B cell (primary cell): ENCODE measurements around the gene RNF8.

Experiments used
- EZH2 ChIP-seq: IDR thresholded peaks from 2 replicates; pipeline ENCODE4 v1.6.1; 2012; ENCODE audit warnings: borderline replicate concordance, low read depth, mild to moderate bottlenecking, moderate library complexity, low read length; ENCODE audit not compliant: insufficient read depth, poor library complexity, severe bottlenecking
- TF ChIP-seq, protein P1 (sequence below): fragments of 200-600 bp; IDR thresholded peaks from one replicate; pipeline ENCODE4 v1.8.0; 2022; ENCODE audit warnings: antibody characterized with exemption, mild to moderate bottlenecking

GRCh38 chr6:37396571-37397180 is 42.9 kb downstream of the RNF8 start:
- TF ChIP-seq, protein P1, sequence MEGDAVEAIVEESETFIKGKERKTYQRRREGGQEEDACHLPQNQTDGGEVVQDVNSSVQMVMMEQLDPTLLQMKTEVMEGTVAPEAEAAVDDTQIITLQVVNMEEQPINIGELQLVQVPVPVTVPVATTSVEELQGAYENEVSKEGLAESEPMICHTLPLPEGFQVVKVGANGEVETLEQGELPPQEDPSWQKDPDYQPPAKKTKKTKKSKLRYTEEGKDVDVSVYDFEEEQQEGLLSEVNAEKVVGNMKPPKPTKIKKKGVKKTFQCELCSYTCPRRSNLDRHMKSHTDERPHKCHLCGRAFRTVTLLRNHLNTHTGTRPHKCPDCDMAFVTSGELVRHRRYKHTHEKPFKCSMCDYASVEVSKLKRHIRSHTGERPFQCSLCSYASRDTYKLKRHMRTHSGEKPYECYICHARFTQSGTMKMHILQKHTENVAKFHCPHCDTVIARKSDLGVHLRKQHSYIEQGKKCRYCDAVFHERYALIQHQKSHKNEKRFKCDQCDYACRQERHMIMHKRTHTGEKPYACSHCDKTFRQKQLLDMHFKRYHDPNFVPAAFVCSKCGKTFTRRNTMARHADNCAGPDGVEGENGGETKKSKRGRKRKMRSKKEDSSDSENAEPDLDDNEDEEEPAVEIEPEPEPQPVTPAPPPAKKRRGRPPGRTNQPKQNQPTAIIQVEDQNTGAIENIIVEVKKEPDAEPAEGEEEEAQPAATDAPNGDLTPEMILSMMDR, result no peak
- no peak for TF ChIP-seq EZH2
